Upper lobe of right lung (tissue), 1 donor: ENCODE data around the gene PSME4. TPM values are rescaled to one million over a fixed set of nuclear protein-coding genes. Genes with fewer than 3 reads are reported as not detected.

Source experiments
- ATAC-seq: fragments of 200-7000 bp; cut with Tn5 transposase; one replicate; pipeline ENCODE4 v1.9.1; 2020; ENCODE audit warnings: mild to moderate bottlenecking, moderate library complexity
- DNase-seq: peaks from one replicate; pipeline ENCODE4 v3.0.0-alpha.2; 2020
- H3K27ac ChIP-seq: fragments of 200-600 bp; one replicate; pipeline ENCODE4 v1.8.0; 2022
- H3K27me3 ChIP-seq: fragments of 200-600 bp; one replicate; pipeline ENCODE4 v1.8.0; 2022; ENCODE audit warnings: mild to moderate bottlenecking
- H3K36me3 ChIP-seq: fragments of 200-600 bp; one replicate; pipeline ENCODE4 v1.8.0; 2022
- H3K4me1 ChIP-seq: fragments of 200-600 bp; one replicate; pipeline ENCODE4 v1.8.0; 2022
- H3K4me3 ChIP-seq: fragments of 200-600 bp; one replicate; pipeline ENCODE4 v1.8.0; 2022; ENCODE audit warnings: mild to moderate bottlenecking
- H3K9me3 ChIP-seq: fragments of 200-600 bp; one replicate; pipeline ENCODE4 v1.8.0; 2022
- CTCF ChIP-seq: fragments of 200-600 bp; IDR thresholded peaks from one replicate; pipeline ENCODE4 v1.8.0; 2022; ENCODE audit warnings: antibody characterized with exemption
- intact Hi-C: fragments of 100-400 bp; cut with DNase I; formaldehyde crosslinking; loops from one replicate; pipeline ENCODE4 v1.11.0; 2022
- total RNA-seq: library from RNA; stranded (reverse); fragmentation: NEBNext Ultra II Directional; extraction: Animal tissue kit (Norgen Biotek cat#: 25700); gene quantifications from one replicate; pipeline ENCODE4 v1.2.1, GENCODE V29; 2021
- donor health status: DM: no; HTN: yes; CAD: no; lungs with severe emphysema.

Gene PSME4
- total RNA-seq, 1 donor from 2014 or later, result 44.5 TPM

GRCh38 chr2:53958443-53958842, 12.3 kb downstream of the PSME4 start:
- Histone ChIP-seq H3K4me1 (peaks cover 14% of the 10 kb centered on the region), H3K9me3 (no peaks in the 10 kb centered on the region), H3K36me3 (no peaks in the 10 kb centered on the region), H3K4me3 (no peak overlapping the region), H3K27ac (no peak overlapping the region), H3K27me3 (no peaks in the 10 kb centered on the region)
- ATAC-seq (no peak), DNase-seq (no peak)
- TF ChIP-seq CTCF, result no peak
- intact Hi-C loops, result no loop called here

GRCh38 chr2:53952519-53952918, 18.3 kb downstream of the PSME4 start:
- Histone ChIP-seq H3K36me3 (peaks cover 12% of the 10 kb centered on the region), H3K27ac (no peak overlapping the region), H3K4me3 (no peak overlapping the region), H3K9me3 (no peaks in the 10 kb centered on the region), H3K27me3 (no peaks in the 10 kb centered on the region), H3K4me1 (no peaks in the 10 kb centered on the region)
- TF ChIP-seq CTCF, result no peak
- DNase-seq (no peak), ATAC-seq (no peak)
- intact Hi-C loops, result no loop called here

DNA sequence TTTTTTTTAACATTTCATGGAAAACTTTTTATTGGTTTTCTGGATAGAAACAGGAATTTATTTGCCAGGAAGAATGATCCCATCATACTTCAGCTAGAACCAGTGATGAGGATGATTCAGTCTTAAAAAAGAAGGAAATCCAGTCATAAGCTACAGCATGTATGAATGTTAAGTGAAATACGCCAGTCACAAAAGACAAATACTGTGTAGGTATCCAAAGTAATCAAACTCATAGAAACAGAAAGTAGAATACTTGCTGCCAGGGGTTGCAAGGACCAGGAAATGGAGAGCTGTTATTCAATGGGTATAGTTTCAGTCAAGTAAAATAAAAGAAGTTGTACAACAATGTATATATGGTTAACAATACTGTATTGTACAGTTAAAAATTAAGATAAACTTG, 21.3 kb downstream of the PSME4 start:
- peaks cover 23% of the 10 kb centered on the region for H3K36me3 ChIP-seq
- no peak for TF ChIP-seq CTCF
- intact Hi-C loops, result no loop called here
- peaks cover 6% of the 10 kb centered on the region for H3K4me1 ChIP-seq
- H3K27ac ChIP-seq, result no peak overlapping the region
- DNase-seq (no peak), ATAC-seq (no peak)
- H3K27me3 ChIP-seq, result no peaks in the 10 kb centered on the region
- no peak overlapping the region for H3K4me3 ChIP-seq
- no peaks in the 10 kb centered on the region for H3K9me3 ChIP-seq

DNA sequence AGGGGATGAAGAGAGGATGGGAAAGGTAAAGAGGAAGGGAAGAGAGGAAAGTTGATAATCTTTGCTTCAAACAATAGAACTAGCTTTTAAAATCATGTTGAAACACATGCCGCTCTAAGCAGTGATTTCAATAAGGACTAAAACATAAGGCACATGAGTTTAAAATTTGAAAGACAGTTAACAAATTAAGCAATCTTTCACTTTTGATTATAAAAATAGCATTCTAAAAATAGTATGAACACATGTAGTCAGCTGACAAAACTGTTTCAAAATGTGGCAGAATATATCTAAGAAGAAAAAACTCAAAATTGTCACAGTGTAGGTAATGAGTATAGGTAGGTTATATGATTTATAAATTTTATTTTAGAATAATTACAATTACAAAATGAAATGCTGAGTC, 25.3 kb downstream of the PSME4 start:
- intact Hi-C loops, result no loop called here
- no peak for ATAC-seq
- H3K27me3 ChIP-seq, result no peaks in the 10 kb centered on the region
- no peak overlapping the region for H3K4me3 ChIP-seq
- no peak overlapping the region for H3K27ac ChIP-seq
- no peaks in the 10 kb centered on the region for H3K9me3 ChIP-seq
- peaks cover 37% of the 10 kb centered on the region for H3K36me3 ChIP-seq
- DNase-seq, result no peak
- H3K4me1 ChIP-seq, result peaks cover 6% of the 10 kb centered on the region
- no peak for TF ChIP-seq CTCF

GRCh38 chr2:53944542-53944941, 26.3 kb downstream of the PSME4 start:
- no peak for TF ChIP-seq CTCF
- Histone ChIP-seq H3K27me3 (no peaks in the 10 kb centered on the region), H3K36me3 (peaks cover 47% of the 10 kb centered on the region), H3K4me3 (no peak overlapping the region), H3K27ac (no peak overlapping the region), H3K9me3 (no peaks in the 10 kb centered on the region), H3K4me1 (peaks cover 6% of the 10 kb centered on the region)
- no peak for DNase-seq
- intact Hi-C loops, result no loop called here
- ATAC-seq, result no peak

- ATAC-seq (no peak), DNase-seq (no peak)
- Histone ChIP-seq H3K27me3 (no peaks in the 10 kb centered on the region), H3K4me3 (no peak overlapping the region), H3K27ac (no peak overlapping the region), H3K9me3 (no peaks in the 10 kb centered on the region), H3K4me1 (peaks cover 6% of the 10 kb centered on the region), H3K36me3 (peaks cover 54% of the 10 kb centered on the region)
- intact Hi-C loops, result no loop called here
- no peak for TF ChIP-seq CTCF
Observed at GRCh38 chr2:53942280-53942679, 28.5 kb downstream of the PSME4 start.
